ENCODE measurements around the gene ATG13. TPM values are rescaled to one million over a fixed set of nuclear protein-coding genes. Genes with fewer than 3 reads are reported as not detected.
A peak's percentile ranks its signal among the peaks of the same experiment; 100 is the strongest.

Gene ATG13
- total RNA-seq, 2 experiments from 2014 or later, result 95.7 to 102 TPM

GRCh38 chr11:46671958-46672315 lies 54.6 kb downstream of the ATG13 start:
- Mint-ChIP-seq H3K27me3 (no peaks in the 10 kb centered on the region), H3K27ac (peak overlapping the region; percentile 80), H3K4me1 (ENCODE audit: low read depth) (peaks cover 78% of the 10 kb centered on the region), H3K36me3 (ENCODE audit: low read depth) (peaks cover 69% of the 10 kb centered on the region), H3K4me3 (peak overlapping the region; percentile 64), H3K9me3 (no peaks in the 10 kb centered on the region)
- H3K27me3 ChIP-seq (ENCODE audit: control insufficient read depth in 1 of 2, insufficient read depth in 2 of 2, low read length in 2 of 2), result no peaks in the 10 kb centered on the region
- peak overlapping the region; percentile 26 to 59 for H3K27ac ChIP-seq (ENCODE audit: low read depth in 1 of 2, low read length in 2 of 2)
- DNase-seq (peak in 1 of 14 experiments; percentile 19), ATAC-seq (ENCODE audit: poor library complexity) (no peak)
- H3K36me3 ChIP-seq (ENCODE audit: insufficient read depth, low read length), result peaks cover 54% of the 10 kb centered on the region
- CTCF ChIA-PET, result interaction anchor here (1.5 to 1.7 kb wide), 2 partner anchors 24 to 182 kb away, joined by 3 to 5 read pairs; no protein-coding TSS in a partner anchor
- no peak overlapping the region for H3K4me3 ChIP-seq (ENCODE audit: low read length)
- POLR2A ChIA-PET, result interaction anchor here (1.3 to 8.0 kb wide), 4 partner anchors 15 to 55 kb away, joined by 3 to 146 read pairs (median 15); partner anchors contain the start of genes ARHGAP1, ATG13, HARBI1 and ZNF408
- no peak for TF ChIP-seq CTCF (IDR thresholded peaks at IDR 0.05)
- no peaks in the 10 kb centered on the region for H3K9me3 ChIP-seq (ENCODE audit: control insufficient read depth in 1 of 2, insufficient read depth in 1 of 2, low read length in 2 of 2)
- peaks cover 81% of the 10 kb centered on the region for H3K4me1 ChIP-seq (ENCODE audit: insufficient read depth, low read length)
- intact Hi-C loops (cut with DNase I, micrococcal nuclease), result loop anchor here in 1 of 2 experiments (1.0 kb wide), 2 partner anchors 28 to 55 kb away; partner anchors contain the start of genes ARHGAP1, ATG13 and HARBI1

- POLR2A ChIA-PET, result interaction anchor here (1.8 to 8.0 kb wide), 2 partner anchors 14 to 25 kb away, joined by 6 to 146 read pairs; partner anchors contain the start of genes ARHGAP1 and ZNF408
- no peak for ATAC-seq (ENCODE audit: poor library complexity)
- Mint-ChIP-seq H3K4me3 (peak overlapping the region; percentile 55), H3K4me1 (ENCODE audit: low read depth) (peaks cover 83% of the 10 kb centered on the region), H3K27me3 (no peaks in the 10 kb centered on the region), H3K9me3 (no peaks in the 10 kb centered on the region), H3K27ac (peak overlapping the region; percentile 80), H3K36me3 (ENCODE audit: low read depth) (peaks cover 69% of the 10 kb centered on the region)
- peaks cover 86% of the 10 kb centered on the region for H3K4me1 ChIP-seq (ENCODE audit: insufficient read depth, low read length)
- no peak overlapping the region for H3K4me3 ChIP-seq (ENCODE audit: low read length)
- CTCF ChIA-PET, result interaction anchor here (1.7 kb wide), 1 partner anchor 25 kb away, joined by 5 read pairs; no protein-coding TSS in a partner anchor
- no peaks in the 10 kb centered on the region for H3K9me3 ChIP-seq (ENCODE audit: control insufficient read depth in 1 of 2, insufficient read depth in 1 of 2, low read length in 2 of 2)
- no peak for DNase-seq
- H3K27me3 ChIP-seq (ENCODE audit: control insufficient read depth in 1 of 2, insufficient read depth in 2 of 2, low read length in 2 of 2), result no peaks in the 10 kb centered on the region
- H3K36me3 ChIP-seq (ENCODE audit: insufficient read depth, low read length), result peaks cover 51% of the 10 kb centered on the region
- peak overlapping the region; percentile 26 to 59 for H3K27ac ChIP-seq (ENCODE audit: low read depth in 1 of 2, low read length in 2 of 2)
- TF ChIP-seq CTCF (IDR thresholded peaks at IDR 0.05), result no peak
- intact Hi-C loops (cut with DNase I, micrococcal nuclease), result no loop called here
These were observed 55.1 kb downstream of the ATG13 start for GRCh38 chr11:46672381-46672839.

GRCh38 chr11:46673713-46674462 lies 56.5 kb downstream of the ATG13 start:
- Mint-ChIP-seq H3K4me1 (ENCODE audit: low read depth) (peaks cover 80% of the 10 kb centered on the region), H3K27ac (peak overlapping the region; percentile 80), H3K27me3 (no peaks in the 10 kb centered on the region), H3K9me3 (no peaks in the 10 kb centered on the region), H3K4me3 (peak overlapping the region; percentile 25), H3K36me3 (ENCODE audit: low read depth) (peaks cover 67% of the 10 kb centered on the region)
- Histone ChIP-seq H3K36me3 (ENCODE audit: insufficient read depth, low read length) (peaks cover 49% of the 10 kb centered on the region), H3K27me3 (ENCODE audit: control insufficient read depth in 1 of 2, insufficient read depth in 2 of 2, low read length in 2 of 2) (no peaks in the 10 kb centered on the region), H3K4me3 (ENCODE audit: low read length) (no peak overlapping the region), H3K27ac (ENCODE audit: low read depth in 1 of 2, low read length in 2 of 2) (peak overlapping the region; percentile 58 to 59), H3K4me1 (ENCODE audit: insufficient read depth, low read length) (peaks cover 89% of the 10 kb centered on the region), H3K9me3 (ENCODE audit: control insufficient read depth in 1 of 2, insufficient read depth in 1 of 2, low read length in 2 of 2) (no peaks in the 10 kb centered on the region)
- ChIA-PET POLR2A (interaction anchor here (0.5 to 8.0 kb wide), 3 partner anchors 10 to 99 kb away, joined by 3 to 146 read pairs (median 11); partner anchors contain the start of genes ARHGAP1 and ZNF408), CTCF (no interaction called here)
- TF ChIP-seq CTCF (IDR thresholded peaks at IDR 0.05), result no peak
- ATAC-seq (ENCODE audit: poor library complexity) (no peak), DNase-seq (peak in 1 of 14 experiments; percentile 12)
- intact Hi-C loops (cut with DNase I, micrococcal nuclease), result no loop called here

All from CD4-positive, alpha-beta T cell (primary cell).